LNCaP clone FGC (cell line): ENCODE data around the gene ATP5ME.

Source experiments
- DNase-seq: peaks from one replicate; pipeline ENCODE4 v3.0.0-alpha.2; 2011; ENCODE audit warnings: low read depth
- H3K4me3 ChIP-seq: 2 replicates; pipeline ENCODE4 v1.5.1; 2011; ENCODE audit warnings: mild to moderate bottlenecking, low read depth, low read length, control low read depth
- CTCF ChIP-seq: IDR thresholded peaks from 2 replicates; pipeline ENCODE4 v1.5.1; 2012; ENCODE audit warnings: mild to moderate bottlenecking; ENCODE audit not compliant: control insufficient read depth, insufficient read depth; ENCODE audit errors: extremely low read depth

The ATP5ME gene, protein sequence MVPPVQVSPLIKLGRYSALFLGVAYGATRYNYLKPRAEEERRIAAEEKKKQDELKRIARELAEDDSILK

GRCh38 chr4:674172-675035 is at the start of gene ATP5ME, which contains the start of gene MYL5:
Gene ATP5ME (minus strand): TSS chr4:674276. CDS start chr4:674247, 29 bp downstream.
Gene MYL5 (plus strand): TSS chr4:674542. CDS start chr4:678027, 3,485 bp downstream.
- H3K4me3 ChIP-seq: peak within 1 kb of the TSS; percentile 94
- TF ChIP-seq CTCF: peak; percentile 99
- peak; percentile 89 for DNase-seq

- DNase-seq: no peak
- no peak overlapping the region for H3K4me3 ChIP-seq
- no peak for TF ChIP-seq CTCF
Measured at GRCh38 chr4:722851-723360, 48.8 kb upstream of the ATP5ME start.

GRCh38 chr4:722169-722725 is 48.2 kb upstream of the ATP5ME start:
- no peak for TF ChIP-seq CTCF
- no peak overlapping the region for H3K4me3 ChIP-seq
- DNase-seq: no peak

DNA sequence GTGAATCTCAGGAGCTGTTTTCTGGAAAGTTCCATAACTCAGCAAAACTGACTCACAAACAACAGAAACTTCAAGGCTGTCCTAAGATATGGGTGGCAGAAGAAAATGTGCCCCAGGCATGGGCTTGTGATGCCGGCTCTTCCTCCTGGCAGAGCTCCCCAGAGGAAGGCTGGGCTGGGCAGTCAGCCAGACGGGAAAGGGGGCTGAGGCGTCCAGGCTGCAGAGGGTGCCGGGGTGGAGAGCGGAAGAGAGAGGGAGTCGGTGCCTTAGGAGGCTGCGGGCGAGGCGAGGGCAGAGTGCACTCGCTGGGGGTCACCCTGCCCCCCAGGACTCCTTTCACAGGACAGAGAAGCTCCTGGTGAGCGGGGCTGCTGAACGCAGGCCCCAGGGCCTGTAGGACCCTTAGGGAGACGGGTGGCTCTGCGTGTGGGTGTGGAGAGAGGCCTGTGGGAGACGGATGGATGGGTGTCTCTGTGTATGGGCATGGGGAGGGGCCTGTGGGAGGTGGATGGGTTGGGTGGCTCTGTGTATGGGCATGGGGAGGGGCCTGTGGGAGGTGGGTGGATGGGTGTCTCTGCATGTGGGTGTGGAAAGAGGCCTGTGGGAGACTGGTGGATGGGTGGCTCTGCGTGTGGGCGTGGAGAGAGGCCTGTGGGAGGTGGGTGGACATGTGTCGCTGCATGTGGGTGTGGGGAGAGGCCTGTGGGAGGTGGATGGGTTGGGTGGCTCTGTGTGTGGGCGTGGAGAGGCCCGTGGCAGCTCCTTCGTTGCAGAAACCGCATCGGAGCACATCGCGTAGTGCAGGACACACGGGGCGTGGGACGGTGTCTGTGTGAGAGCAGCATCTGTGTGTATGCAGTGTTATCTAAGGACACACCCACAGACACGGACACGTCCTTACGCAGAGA is 47.4 kb upstream of the ATP5ME start:
- no peak overlapping the region for H3K4me3 ChIP-seq
- DNase-seq: no peak
- no peak for TF ChIP-seq CTCF

DNA sequence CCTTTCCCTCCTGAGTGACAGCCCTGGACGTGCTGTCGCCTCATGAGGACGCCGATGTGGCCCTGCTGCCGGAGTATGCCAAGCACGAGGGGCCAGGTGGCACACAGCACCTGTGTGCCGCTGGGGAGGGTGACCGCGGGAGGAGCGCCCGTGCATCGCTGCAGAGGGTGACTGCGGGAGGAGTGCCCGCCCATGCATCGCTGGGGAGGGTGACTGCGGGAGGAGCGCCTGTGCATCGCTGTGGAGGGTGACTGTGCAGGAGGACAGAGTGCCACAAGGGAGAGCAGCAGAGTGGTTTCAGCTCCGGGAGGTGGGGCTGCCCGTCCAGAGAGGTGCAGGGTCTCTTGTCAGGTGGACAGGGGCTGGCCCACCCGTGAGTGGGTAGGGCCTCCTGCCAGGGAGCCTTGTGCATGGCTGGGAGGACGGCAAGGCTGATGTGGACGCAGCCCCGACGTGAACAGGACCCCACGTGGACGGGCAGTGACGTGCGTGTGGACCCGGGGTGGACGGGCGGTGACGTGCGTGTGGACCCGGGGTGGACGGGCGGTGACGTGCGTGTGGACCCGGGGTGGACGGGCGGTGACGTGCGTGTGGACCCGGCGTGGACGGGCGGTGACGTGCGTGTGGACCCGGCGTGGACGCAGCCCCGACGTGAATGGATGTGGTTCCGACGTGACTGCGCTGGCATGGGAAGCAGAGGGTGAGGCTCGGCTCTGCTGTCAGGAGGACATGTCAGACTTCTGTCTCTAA is 46.2 kb upstream of the ATP5ME start:
- H3K4me3 ChIP-seq: no peak overlapping the region
- TF ChIP-seq CTCF: no peak
- DNase-seq: no peak

- TF ChIP-seq CTCF: no peak
- H3K4me3 ChIP-seq: no peak overlapping the region
- no peak for DNase-seq
Measured at GRCh38 chr4:718460-718859, 44.4 kb upstream of the ATP5ME start.
